B cell (primary cell): Measurements from ENCODE around the gene CNGA2. TPM values are rescaled to one million over a fixed set of nuclear protein-coding genes. Genes with fewer than 3 reads are reported as not detected.

Experiments used
- ATAC-seq: fragments of 200-7000 bp; cut with Tn5 transposase; one replicate; pipeline ENCODE4 v1.10.0; 2021; ENCODE audit warnings: low read depth, mild to moderate bottlenecking, moderate number of reproducible peaks, moderate library complexity
- CTCF ChIA-PET: fragments of 350-600 bp; sonication (Branson Sonifier 250); formaldehyde crosslinking; loops from one replicate; lab custom pipeline; 2021; ENCODE audit warnings: antibody characterized with exemption, inconsistent platforms; lab: Charles Lee
- POLR2A ChIA-PET: fragments of 350-600 bp; sonication (Branson Sonifier 250); formaldehyde crosslinking; loops from one replicate; lab custom pipeline; 2021; ENCODE audit warnings: antibody characterized with exemption; lab: Charles Lee
- DNase-seq: peaks from one replicate; pipeline ENCODE4 v3.0.0; 2013
- H2AFZ ChIP-seq: 2 replicates; pipeline ENCODE4 v1.6.1; 2012; ENCODE audit warnings: mild to moderate bottlenecking, low read depth, low read length; ENCODE audit not compliant: insufficient read depth, poor library complexity, severe bottlenecking
- H3K27ac ChIP-seq, 2 donors: 1 replicate in 1 of 2; 2 replicates in 1 of 2; pipeline ENCODE4 v1.5.1; 2012 to 2013; ENCODE audit warnings: low read length in 2 of 2, mild to moderate bottlenecking in 2 of 2, moderate library complexity in 1 of 2
- H3K27me3 ChIP-seq, 4 experiments: fragments of 200-600 bp in 1 of 4; sonication (generic) in 1 of 4; replicated peaks in 1 of 4; 1 replicate in 2 of 4; 2 replicates in 2 of 4; pipeline versions ENCODE4 v1.6.1 to v1.7.0; 2013 to 2016; ENCODE audit warnings: low read length in 3 of 4, mild to moderate bottlenecking in 2 of 4, mixed read lengths in 1 of 4, moderate library complexity in 1 of 4; ENCODE audit not compliant: insufficient read depth in 4 of 4, control insufficient read depth in 3 of 4; ENCODE audit errors: control extremely low read depth in 1 of 4
- H3K36me3 ChIP-seq, 2 experiments: replicated peaks in 1 of 2; 1 replicate in 1 of 2; 2 replicates in 1 of 2; pipeline versions ENCODE4 v1.6.1 to v1.7.1; 2013; ENCODE audit warnings: low read length in 1 of 2; ENCODE audit not compliant: insufficient read depth in 2 of 2, control insufficient read depth in 1 of 2; ENCODE audit errors: control extremely low read depth in 1 of 2, extremely low read depth in 1 of 2
- H3K4me1 ChIP-seq, 2 donors: fragments of 200-600 bp in 1 of 2; sonication (generic) in 1 of 2; 1 replicate in 1 of 2; 2 replicates in 1 of 2; pipeline versions ENCODE4 v1.5.1 to v1.6.1; 2013 to 2017; ENCODE audit warnings: low read length in 2 of 2; ENCODE audit not compliant: control insufficient read depth in 2 of 2, insufficient read depth in 2 of 2
- H3K4me2 ChIP-seq: replicated peaks from 2 replicates; pipeline ENCODE3; 2012; ENCODE audit warnings: mild to moderate bottlenecking, low read depth, low read length; ENCODE audit not compliant: poor library complexity, severe bottlenecking
- H3K4me3 ChIP-seq, 5 experiments: fragments of 200-600 bp in 1 of 5; sonication (generic) in 1 of 5; 1 replicate in 3 of 5; 2 replicates in 2 of 5; pipeline versions ENCODE4 v1.5.1 to v1.7.0; 2011 to 2016; ENCODE audit warnings: low read length in 4 of 5, mild to moderate bottlenecking in 4 of 5, low read depth in 2 of 5, control low read depth in 1 of 5, moderate library complexity in 1 of 5; ENCODE audit not compliant: insufficient read depth in 1 of 5; ENCODE audit errors: control extremely low read depth in 1 of 5, extremely low read depth in 1 of 5
- H3K79me2 ChIP-seq: fragments of 200-600 bp; sonication (generic); one replicate; pipeline ENCODE4 v1.6.0; 2016; ENCODE audit warnings: low read length; ENCODE audit not compliant: control insufficient read depth, insufficient read depth
- H3K9ac ChIP-seq: fragments of 200-600 bp; sonication (generic); 2 replicates; pipeline ENCODE4 v1.6.1; 2017; ENCODE audit warnings: mild to moderate bottlenecking, low read length, moderate library complexity
- H3K9me3 ChIP-seq, 3 donors: one replicate each; pipeline versions ENCODE4 v1.6.1 to v1.7.1; 2013; ENCODE audit warnings: low read length in 2 of 3; ENCODE audit not compliant: control insufficient read depth in 2 of 3, insufficient read depth in 1 of 3; ENCODE audit errors: control extremely low read depth in 1 of 3
- H4K20me1 ChIP-seq: 2 replicates; pipeline ENCODE4 v1.6.0; 2012; ENCODE audit warnings: mild to moderate bottlenecking, low read length; ENCODE audit not compliant: insufficient read depth, control insufficient read depth, poor library complexity, severe bottlenecking
- H3K27ac Mint-ChIP-seq: one replicate; pipeline ENCODE4 v1.8.0; 2021; ENCODE audit warnings: mixed read lengths
- H3K27me3 Mint-ChIP-seq: one replicate; pipeline ENCODE4 v1.8.0; 2021; ENCODE audit warnings: mixed read lengths
- H3K4me1 Mint-ChIP-seq: one replicate; pipeline ENCODE4 v1.8.0; 2021; ENCODE audit warnings: mixed read lengths
- H3K4me3 Mint-ChIP-seq: one replicate; pipeline ENCODE4 v1.8.0; 2021; ENCODE audit warnings: mixed read lengths
- H3K9me3 Mint-ChIP-seq: one replicate; pipeline ENCODE4 v1.8.0; 2022; ENCODE audit warnings: mixed read lengths; ENCODE audit not compliant: insufficient read depth
- EZH2 ChIP-seq: IDR thresholded peaks from 2 replicates; pipeline ENCODE4 v1.6.1; 2012; ENCODE audit warnings: borderline replicate concordance, low read depth, mild to moderate bottlenecking, moderate library complexity, low read length; ENCODE audit not compliant: insufficient read depth, poor library complexity, severe bottlenecking
- WGBS: methylation state at CpG from one replicate; pipeline ENCODE4 v1.1.5; 2013; ENCODE audit warnings: missing lambda C conversion rate; ENCODE audit not compliant: insufficient coverage; 5-methylcytosine and 5-hydroxymethylcytosine counted together
- intact Hi-C: fragments of 100-400 bp; cut with micrococcal nuclease; formaldehyde crosslinking; loops from one replicate; pipeline ENCODE4 v1.10.0; 2022
- polyA plus RNA-seq: library from polyadenylated mRNA; depleted of rRNA; stranded (reverse); fragments of >200 nt; gene quantifications from 2 replicates; pipeline ENCODE4 v1.2.3, GENCODE V29; 2012
- total RNA-seq, 2 donors: library from RNA; stranded (reverse); fragments of 120-200 nt in 1 of 2; gene quantifications; 1 replicate in 1 of 2; 2 replicates in 1 of 2; pipeline versions ENCODE4 v1.2.3 to v1.2.4, GENCODE V29; 2013 to 2022
- TF ChIP-seq, protein P1 (sequence below): fragments of 200-600 bp; IDR thresholded peaks from one replicate; pipeline ENCODE4 v1.8.0; 2022; ENCODE audit warnings: antibody characterized with exemption, mild to moderate bottlenecking

CNGA2 gene
- total and polyA plus RNA-seq, 2 donors (not counting 1 experiment from before 2014, with no cell fraction given), result not detected

GRCh38 chrX:151711154-151711553, 23.4 kb upstream of the CNGA2 start:
- Histone ChIP-seq H3K4me2 (no peak overlapping the region), H3K27me3 (no peaks in the 10 kb centered on the region), H2AFZ (no peak overlapping the region), H3K27ac (no peak overlapping the region), H3K4me1 (no peaks in the 10 kb centered on the region), H3K9ac (no peak overlapping the region), H3K79me2 (no peaks in the 10 kb centered on the region), H3K36me3 (no peaks in the 10 kb centered on the region), H3K9me3 (no peaks in the 10 kb centered on the region), H3K4me3 (no peak overlapping the region), H4K20me1 (no peaks in the 10 kb centered on the region)
- TF ChIP-seq, protein P1, sequence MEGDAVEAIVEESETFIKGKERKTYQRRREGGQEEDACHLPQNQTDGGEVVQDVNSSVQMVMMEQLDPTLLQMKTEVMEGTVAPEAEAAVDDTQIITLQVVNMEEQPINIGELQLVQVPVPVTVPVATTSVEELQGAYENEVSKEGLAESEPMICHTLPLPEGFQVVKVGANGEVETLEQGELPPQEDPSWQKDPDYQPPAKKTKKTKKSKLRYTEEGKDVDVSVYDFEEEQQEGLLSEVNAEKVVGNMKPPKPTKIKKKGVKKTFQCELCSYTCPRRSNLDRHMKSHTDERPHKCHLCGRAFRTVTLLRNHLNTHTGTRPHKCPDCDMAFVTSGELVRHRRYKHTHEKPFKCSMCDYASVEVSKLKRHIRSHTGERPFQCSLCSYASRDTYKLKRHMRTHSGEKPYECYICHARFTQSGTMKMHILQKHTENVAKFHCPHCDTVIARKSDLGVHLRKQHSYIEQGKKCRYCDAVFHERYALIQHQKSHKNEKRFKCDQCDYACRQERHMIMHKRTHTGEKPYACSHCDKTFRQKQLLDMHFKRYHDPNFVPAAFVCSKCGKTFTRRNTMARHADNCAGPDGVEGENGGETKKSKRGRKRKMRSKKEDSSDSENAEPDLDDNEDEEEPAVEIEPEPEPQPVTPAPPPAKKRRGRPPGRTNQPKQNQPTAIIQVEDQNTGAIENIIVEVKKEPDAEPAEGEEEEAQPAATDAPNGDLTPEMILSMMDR, result no peak
- TF ChIP-seq EZH2, result no peak
- WGBS, result 0% methylated on average over 1 of the region's 5 CpGs
- Mint-ChIP-seq H3K4me3 (no peak overlapping the region), H3K4me1 (no peaks in the 10 kb centered on the region), H3K27me3 (no peaks in the 10 kb centered on the region), H3K27ac (no peak overlapping the region), H3K9me3 (no peaks in the 10 kb centered on the region)
- ChIA-PET CTCF (no interaction called here), POLR2A (no interaction called here)
- intact Hi-C loops, result no loop called here
- no peak for DNase-seq
- no peak for ATAC-seq

- TF ChIP-seq, protein P1, result no peak
- TF ChIP-seq EZH2, result no peak
- POLR2A ChIA-PET, result no interaction called here
- Mint-ChIP-seq H3K27ac (no peak overlapping the region), H3K4me3 (no peak overlapping the region), H3K27me3 (no peaks in the 10 kb centered on the region), H3K9me3 (no peaks in the 10 kb centered on the region), H3K4me1 (no peaks in the 10 kb centered on the region)
- Histone ChIP-seq H3K9ac (no peak overlapping the region), H2AFZ (no peak overlapping the region), H3K27me3 (no peaks in the 10 kb centered on the region), H3K9me3 (no peaks in the 10 kb centered on the region), H3K79me2 (no peaks in the 10 kb centered on the region), H3K4me3 (no peak overlapping the region), H4K20me1 (no peaks in the 10 kb centered on the region), H3K4me2 (no peak overlapping the region), H3K36me3 (no peaks in the 10 kb centered on the region), H3K27ac (no peak overlapping the region), H3K4me1 (no peaks in the 10 kb centered on the region)
- intact Hi-C loops, result no loop called here
- no peak for DNase-seq
- no peak for ATAC-seq
- CTCF ChIA-PET, result no interaction called here
- no CpG with 5 or more reads among the region's 2 CpGs for WGBS
Observed at GRCh38 chrX:151711787-151712186, 22.8 kb upstream of the CNGA2 start.
